Activated CD4-positive, alpha-beta T cell treated with anti-CD3 and anti-CD28 coated beads, Interleukin-2, amount 50 U/mL, for 16 hours (primary cell): ENCODE results near the gene TUBA8.
A peak's percentile ranks its signal among the peaks of the same experiment; 100 is the strongest.
"Not testable (repeated sequence)": the region's sequence is repeated elsewhere in the genome, so short reads cannot be mapped to it uniquely, and the experiment has no call there.

Experiments
- DNase-seq: peaks from one replicate; pipeline ENCODE4 v3.0.0-alpha.2; 2020

The TUBA8 gene

GRCh38 chr22:18136563-18137320, 26.1 kb downstream of the TUBA8 start:
- DNase-seq: no peak

- not testable (repeated sequence) for DNase-seq
Measured at GRCh38 chr22:18141004-18141403, 30.4 kb downstream of the TUBA8 start.

- no peak for DNase-seq
Measured at GRCh38 chr22:18144105-18144504, 33.5 kb downstream of the TUBA8 start.

- DNase-seq: no peak
Measured at GRCh38 chr22:18145676-18146388, 35.2 kb downstream of the TUBA8 start.

- DNase-seq: no peak
Measured at GRCh38 chr22:18146389-18146753, 35.8 kb downstream of the TUBA8 start.

GRCh38 chr22:18147791-18148190, 37.2 kb downstream of the TUBA8 start:
- DNase-seq: no peak

GRCh38 chr22:18148293-18148965, 37.8 kb downstream of the TUBA8 start:
- DNase-seq: no peak

GRCh38 chr22:18152519-18152918, 41.9 kb downstream of the TUBA8 start:
- no peak for DNase-seq

- DNase-seq: no peak
Measured at GRCh38 chr22:18154821-18155390, 44.3 kb downstream of the TUBA8 start.

GRCh38 chr22:18155546-18155945, 44.9 kb downstream of the TUBA8 start:
- not testable (repeated sequence) for DNase-seq

- DNase-seq: peak; percentile 68
Measured at GRCh38 chr22:18156878-18157713, 46.5 kb downstream of the TUBA8 start.

- DNase-seq: no peak
Measured at GRCh38 chr22:18157714-18158028, 47.1 kb downstream of the TUBA8 start.

GRCh38 chr22:18160641-18161040, 50.0 kb downstream of the TUBA8 start:
- DNase-seq: not testable (repeated sequence)

GRCh38 chr22:18163843-18164242, 53.2 kb downstream of the TUBA8 start:
- DNase-seq: peak; percentile 39

GRCh38 chr22:18164584-18164983, 54.0 kb downstream of the TUBA8 start:
- DNase-seq: not testable (repeated sequence)

GRCh38 chr22:18165356-18165755, 54.7 kb downstream of the TUBA8 start:
- not testable (repeated sequence) for DNase-seq

- DNase-seq: not testable (repeated sequence)
Measured at GRCh38 chr22:18170284-18170683, 59.7 kb downstream of the TUBA8 start.

GRCh38 chr22:18172203-18172602, 61.6 kb downstream of the TUBA8 start:
- not testable (repeated sequence) for DNase-seq

GRCh38 chr22:18172776-18173175, 62.2 kb downstream of the TUBA8 start:
- not testable (repeated sequence) for DNase-seq

GRCh38 chr22:18173441-18173840, 62.8 kb downstream of the TUBA8 start:
- DNase-seq: not testable (repeated sequence)
